Measurements from ENCODE around the gene IGF2BP2. TPM values are rescaled to one million over a fixed set of nuclear protein-coding genes. Genes with fewer than 3 reads are reported as not detected.

IGF2BP2 gene
- total RNA-seq, 2 experiments from 2014 or later = 0.62 TPM; not detected in 1

DNA sequence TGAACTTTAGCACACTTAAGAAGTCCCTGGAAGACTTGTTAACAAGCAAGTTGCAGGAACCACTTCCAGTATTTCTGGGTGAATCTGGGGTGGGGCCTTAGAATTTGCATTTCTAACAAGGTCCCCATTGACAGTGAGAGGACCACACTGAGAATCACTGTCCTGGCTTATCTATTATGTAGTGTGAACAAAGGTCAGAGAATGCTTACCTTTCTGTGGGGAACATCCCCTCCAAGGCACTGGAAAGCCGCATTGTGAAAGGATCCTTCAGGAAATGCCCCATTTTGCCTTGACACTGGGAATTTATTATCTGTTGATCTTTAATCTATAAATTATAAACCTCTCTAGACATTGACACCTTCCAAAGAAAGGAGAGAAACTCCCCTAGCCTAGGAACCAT is 74.8 kb downstream of the IGF2BP2 start:
- ChIA-PET CTCF (no interaction called here), POLR2A (no interaction called here)
- DNase-seq = no peak
- Mint-ChIP-seq H3K27ac (no peak overlapping the region), H3K4me1 (peaks cover 5% of the 10 kb centered on the region), H3K27me3 (peaks cover 9% of the 10 kb centered on the region), H3K36me3 (ENCODE audit: low read depth) (no peaks in the 10 kb centered on the region), H3K9me3 (peaks cover 6% of the 10 kb centered on the region), H3K4me3 (no peak overlapping the region)

- Mint-ChIP-seq H3K36me3 (ENCODE audit: low read depth) (no peaks in the 10 kb centered on the region), H3K27me3 (peaks cover 10% of the 10 kb centered on the region), H3K4me3 (no peak overlapping the region), H3K27ac (no peak overlapping the region), H3K9me3 (no peaks in the 10 kb centered on the region), H3K4me1 (peaks cover 5% of the 10 kb centered on the region)
- DNase-seq = no peak
- ChIA-PET POLR2A (no interaction called here), CTCF (interaction anchor here (0.6 kb wide), 1 partner anchor 72 kb away, joined by 3 read pairs; no protein-coding TSS in a partner anchor)
Observed at GRCh38 chr3:185746470-185746869, 78.4 kb downstream of the IGF2BP2 start.

GRCh38 chr3:185744997-185745843 is 79.6 kb downstream of the IGF2BP2 start:
- Mint-ChIP-seq H3K4me3 (no peak overlapping the region), H3K36me3 (ENCODE audit: low read depth) (no peaks in the 10 kb centered on the region), H3K4me1 (peaks cover 5% of the 10 kb centered on the region), H3K9me3 (no peaks in the 10 kb centered on the region), H3K27ac (no peak overlapping the region), H3K27me3 (peaks cover 8% of the 10 kb centered on the region)
- ChIA-PET POLR2A (no interaction called here), CTCF (no interaction called here)
- DNase-seq = no peak

- no peak overlapping the region for H3K27ac Mint-ChIP-seq
- no peaks in the 10 kb centered on the region for H3K36me3 Mint-ChIP-seq (ENCODE audit: low read depth)
- peaks cover 5% of the 10 kb centered on the region for H3K4me1 Mint-ChIP-seq
- ChIA-PET CTCF (interaction anchor here (0.8 to 1.0 kb wide), 2 partner anchors 54 to 81 kb away, joined by 3 to 5 read pairs; no protein-coding TSS in a partner anchor), POLR2A (no interaction called here)
- H3K4me3 Mint-ChIP-seq = no peak overlapping the region
- no peak for DNase-seq
- no peaks in the 10 kb centered on the region for H3K9me3 Mint-ChIP-seq
- H3K27me3 Mint-ChIP-seq = peaks cover 14% of the 10 kb centered on the region
Observed at GRCh38 chr3:185741586-185741985, 83.3 kb downstream of the IGF2BP2 start.

DNA sequence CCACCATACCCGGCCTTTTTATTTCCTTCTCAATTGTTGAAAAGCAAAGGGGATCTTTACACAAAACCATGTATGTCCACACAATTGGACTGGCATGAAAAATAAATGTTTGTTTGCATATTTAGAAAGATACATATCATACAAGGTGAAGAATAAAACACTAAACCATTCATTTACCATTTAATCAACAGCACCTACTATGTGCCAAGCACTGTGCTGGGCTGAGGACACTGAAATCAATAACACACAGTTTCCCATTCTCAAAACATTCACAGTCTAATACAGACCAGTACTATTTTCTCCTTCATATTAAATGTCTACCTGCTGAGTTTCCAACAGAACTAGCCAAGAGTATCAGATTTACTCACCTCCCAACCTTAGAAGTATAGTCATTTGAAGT is 84.7 kb downstream of the IGF2BP2 start:
- POLR2A ChIA-PET = no interaction called here
- Mint-ChIP-seq H3K4me3 (no peak overlapping the region), H3K36me3 (ENCODE audit: low read depth) (no peaks in the 10 kb centered on the region), H3K9me3 (no peaks in the 10 kb centered on the region), H3K4me1 (no peaks in the 10 kb centered on the region), H3K27ac (no peak overlapping the region), H3K27me3 (peaks cover 11% of the 10 kb centered on the region)
- no peak for DNase-seq
- CTCF ChIA-PET = no interaction called here

DNA sequence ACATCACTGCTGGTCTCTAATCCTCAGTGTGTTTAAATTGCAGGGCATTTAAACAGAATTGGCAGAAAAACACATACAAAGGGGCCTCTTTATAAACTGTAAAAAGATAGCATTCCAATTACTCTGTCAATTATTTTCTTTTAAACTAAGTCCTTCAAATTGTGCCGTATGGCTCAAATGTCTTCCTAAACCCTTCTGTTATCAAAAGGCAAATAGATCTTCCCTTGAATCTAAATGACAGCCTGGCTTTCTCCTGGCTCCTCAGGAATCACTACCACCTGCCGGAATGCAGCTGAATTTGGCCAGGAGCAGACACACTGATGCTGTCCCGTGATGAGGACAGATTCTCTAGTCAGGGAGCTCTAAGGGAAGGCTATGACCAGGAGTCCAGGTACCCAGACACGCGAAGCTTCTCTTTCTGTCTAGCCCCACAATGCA is 85.6 kb downstream of the IGF2BP2 start:
- no peak for DNase-seq
- CTCF ChIA-PET = no interaction called here
- Mint-ChIP-seq H3K9me3 (no peaks in the 10 kb centered on the region), H3K4me1 (no peaks in the 10 kb centered on the region), H3K36me3 (ENCODE audit: low read depth) (no peaks in the 10 kb centered on the region), H3K27me3 (peaks cover 11% of the 10 kb centered on the region), H3K4me3 (no peak overlapping the region), H3K27ac (no peak overlapping the region)
- POLR2A ChIA-PET = no interaction called here

GRCh38 chr3:185737740-185738680 is 86.8 kb downstream of the IGF2BP2 start:
- H3K36me3 Mint-ChIP-seq (ENCODE audit: low read depth) = no peaks in the 10 kb centered on the region
- H3K4me1 Mint-ChIP-seq = no peaks in the 10 kb centered on the region
- no peaks in the 10 kb centered on the region for H3K9me3 Mint-ChIP-seq
- H3K4me3 Mint-ChIP-seq = no peak overlapping the region
- H3K27ac Mint-ChIP-seq = no peak overlapping the region
- DNase-seq = no peak
- H3K27me3 Mint-ChIP-seq = peaks cover 14% of the 10 kb centered on the region
- ChIA-PET CTCF (no interaction called here), POLR2A (no interaction called here)

GRCh38 chr3:185737020-185737419 is 87.8 kb downstream of the IGF2BP2 start:
- H3K9me3 Mint-ChIP-seq = no peaks in the 10 kb centered on the region
- H3K27ac Mint-ChIP-seq = no peak overlapping the region
- DNase-seq = no peak
- ChIA-PET POLR2A (no interaction called here), CTCF (interaction anchor here (1.3 kb wide), 1 partner anchor 27 kb away, joined by 3 read pairs; no protein-coding TSS in a partner anchor)
- no peaks in the 10 kb centered on the region for H3K36me3 Mint-ChIP-seq (ENCODE audit: low read depth)
- H3K27me3 Mint-ChIP-seq = peaks cover 14% of the 10 kb centered on the region
- H3K4me3 Mint-ChIP-seq = no peak overlapping the region
- peaks cover under 1% of the 10 kb centered on the region for H3K4me1 Mint-ChIP-seq

DNA sequence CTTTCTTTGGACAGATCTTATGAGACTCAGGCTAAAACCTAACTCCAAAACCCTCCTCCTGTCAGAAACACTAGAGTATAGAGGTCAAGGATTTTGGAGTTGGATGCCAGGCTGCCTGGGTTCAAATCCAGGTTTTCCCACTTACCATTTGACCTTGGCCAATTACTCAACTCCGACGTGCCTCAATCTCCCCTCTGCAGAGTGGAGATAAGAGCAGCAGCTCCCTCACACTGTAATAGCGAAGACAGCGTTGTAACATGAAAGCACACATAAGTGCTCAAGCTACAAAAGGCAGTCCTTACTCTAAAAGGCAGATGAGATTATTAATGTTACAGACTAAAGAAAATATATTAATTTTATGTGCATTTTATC is 90.1 kb downstream of the IGF2BP2 start:
- ChIA-PET POLR2A (no interaction called here), CTCF (interaction anchor here (1.0 to 1.1 kb wide), 2 partner anchors 34 to 74 kb away, joined by 4 read pairs; no protein-coding TSS in a partner anchor)
- Mint-ChIP-seq H3K27ac (no peak overlapping the region), H3K4me3 (no peak overlapping the region), H3K9me3 (no peaks in the 10 kb centered on the region), H3K27me3 (peaks cover 7% of the 10 kb centered on the region), H3K4me1 (peaks cover 2% of the 10 kb centered on the region), H3K36me3 (ENCODE audit: low read depth) (no peaks in the 10 kb centered on the region)
- DNase-seq = no peak

DNA sequence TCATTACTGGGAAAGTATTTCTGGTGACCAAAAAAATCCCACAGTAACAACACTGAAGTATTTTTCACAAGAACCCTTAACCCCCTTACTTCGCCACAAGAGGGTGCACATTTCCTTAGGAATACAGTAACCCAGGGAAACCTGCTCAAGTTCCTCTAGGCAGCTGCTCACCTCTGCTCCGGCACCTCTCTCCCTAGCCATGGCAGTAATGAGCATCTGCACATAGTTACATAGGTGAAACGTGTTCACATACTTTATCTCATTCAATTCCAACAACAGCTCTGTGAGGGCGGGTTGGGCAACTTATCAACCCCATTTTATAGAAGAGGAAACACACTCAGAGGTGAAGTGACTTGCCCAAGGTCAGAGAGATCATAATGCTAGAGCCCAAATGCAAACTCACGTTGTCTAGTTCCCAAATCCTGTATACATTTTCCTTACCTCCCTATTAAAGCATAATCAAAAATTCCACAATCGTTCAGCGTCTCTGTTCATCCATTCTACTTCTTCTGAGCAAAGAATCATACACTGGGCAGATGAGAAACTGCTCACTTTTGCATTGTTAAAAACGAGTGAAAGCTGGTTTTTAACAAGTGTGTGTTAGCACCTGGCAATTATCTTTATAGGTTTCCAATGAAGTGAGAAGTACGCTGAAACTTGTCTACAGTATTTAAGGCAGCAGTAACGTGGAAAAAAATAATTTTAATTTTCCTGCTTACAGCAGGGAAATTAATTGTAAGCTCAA is 90.7 kb downstream of the IGF2BP2 start:
- H3K27me3 Mint-ChIP-seq = peaks cover 7% of the 10 kb centered on the region
- H3K4me3 Mint-ChIP-seq = no peak overlapping the region
- no peaks in the 10 kb centered on the region for H3K9me3 Mint-ChIP-seq
- no peak overlapping the region for H3K27ac Mint-ChIP-seq
- DNase-seq = peak; percentile 17
- ChIA-PET CTCF (interaction anchor here (1.0 to 1.1 kb wide), 2 partner anchors 34 to 74 kb away, joined by 4 read pairs; no protein-coding TSS in a partner anchor), POLR2A (no interaction called here)
- H3K4me1 Mint-ChIP-seq = peaks cover 2% of the 10 kb centered on the region
- H3K36me3 Mint-ChIP-seq (ENCODE audit: low read depth) = no peaks in the 10 kb centered on the region

- CTCF ChIA-PET = interaction anchor here (0.6 kb wide), 1 partner anchor 39 kb away, joined by 3 read pairs; no protein-coding TSS in a partner anchor
- POLR2A ChIA-PET = no interaction called here
- no peak overlapping the region for H3K4me3 Mint-ChIP-seq
- H3K27me3 Mint-ChIP-seq = peaks cover 3% of the 10 kb centered on the region
- peaks cover 2% of the 10 kb centered on the region for H3K4me1 Mint-ChIP-seq
- DNase-seq = no peak
- H3K9me3 Mint-ChIP-seq = no peaks in the 10 kb centered on the region
- no peak overlapping the region for H3K27ac Mint-ChIP-seq
- H3K36me3 Mint-ChIP-seq (ENCODE audit: low read depth) = no peaks in the 10 kb centered on the region
Observed at GRCh38 chr3:185732782-185733181, 92.1 kb downstream of the IGF2BP2 start.

- H3K4me3 Mint-ChIP-seq = no peak overlapping the region
- no peak overlapping the region for H3K27ac Mint-ChIP-seq
- peaks cover 3% of the 10 kb centered on the region for H3K27me3 Mint-ChIP-seq
- POLR2A ChIA-PET = no interaction called here
- no peak for DNase-seq
- peaks cover 2% of the 10 kb centered on the region for H3K4me1 Mint-ChIP-seq
- H3K36me3 Mint-ChIP-seq (ENCODE audit: low read depth) = no peaks in the 10 kb centered on the region
- CTCF ChIA-PET = interaction anchor here (0.6 to 0.7 kb wide), 2 partner anchors 11 to 61 kb away, joined by 3 read pairs; no protein-coding TSS in a partner anchor
- no peaks in the 10 kb centered on the region for H3K9me3 Mint-ChIP-seq
Observed at GRCh38 chr3:185730550-185730949, 94.3 kb downstream of the IGF2BP2 start.

Measured in activated CD4-positive, alpha-beta T cell treated with anti-CD3 and anti-CD28 coated beads, Interleukin-2, amount 10 ng/mL, durations not matched to agents 7 days and 5 days (primary cell).